ENCODE data around the gene TACR1.

Gene TACR1

DNA sequence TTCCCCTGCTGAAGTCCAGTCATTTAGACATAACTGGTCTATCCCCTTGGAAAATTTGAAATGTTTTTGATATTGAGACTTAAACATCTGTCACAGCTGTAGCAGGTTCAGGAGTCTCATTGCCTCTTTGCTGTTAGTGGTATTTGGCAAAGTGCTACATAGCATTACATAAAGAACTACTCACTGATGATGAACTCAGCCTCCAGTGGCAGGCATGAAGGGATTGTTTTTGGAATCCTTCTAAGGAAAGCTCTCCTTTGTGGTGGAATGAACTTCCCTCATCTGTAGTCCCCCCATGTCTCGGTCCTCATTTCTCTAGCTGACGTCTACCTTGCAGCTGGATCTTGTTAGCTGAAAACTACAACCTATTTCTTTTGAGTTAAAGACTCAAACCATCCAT is 111.6 kb downstream of the TACR1 start:
- H3K27me3 ChIP-seq (replicated peaks; ENCODE audit: insufficient read depth, low read length): no peaks in the 10 kb centered on the region
- no peak for DNase-seq
- no peaks in the 10 kb centered on the region for H3K36me3 ChIP-seq (replicated peaks; ENCODE audit: insufficient read depth, low read length)

DNA sequence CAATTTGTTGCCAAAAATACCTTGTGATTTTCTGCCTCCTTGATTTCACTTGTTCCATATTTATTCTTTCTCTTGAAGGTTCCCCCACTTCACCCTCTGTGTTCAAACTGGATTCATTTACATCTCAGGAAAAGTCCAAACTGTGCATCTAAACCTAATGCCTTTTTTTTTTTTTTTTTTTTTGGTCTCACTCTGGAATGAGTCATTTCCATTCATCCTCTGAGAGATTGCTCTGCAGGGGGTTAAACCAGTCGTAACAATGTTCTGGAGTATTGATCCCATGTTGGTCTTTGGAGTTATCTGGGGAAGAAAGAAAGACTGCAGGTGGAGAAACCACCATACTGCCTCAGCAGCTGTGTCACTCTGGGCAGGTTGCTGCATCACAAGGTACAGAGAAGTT is 119.7 kb downstream of the TACR1 start:
- H3K9ac ChIP-seq (ENCODE audit: low read length): no peak overlapping the region
- H3K79me2 ChIP-seq (ENCODE audit: low read length): no peaks in the 10 kb centered on the region
- no peaks in the 10 kb centered on the region for H3K27me3 ChIP-seq (replicated peaks; ENCODE audit: insufficient read depth, low read length)
- no peaks in the 10 kb centered on the region for H3F3A ChIP-seq (ENCODE audit: insufficient read depth, low read length)
- H4K20me1 ChIP-seq (ENCODE audit: insufficient read depth, low read length): no peaks in the 10 kb centered on the region
- H3K36me3 ChIP-seq (replicated peaks; ENCODE audit: insufficient read depth, low read length): no peaks in the 10 kb centered on the region
- no peak overlapping the region for H2AFZ ChIP-seq (ENCODE audit: low read length)
- H3K9me2 ChIP-seq (replicated peaks; ENCODE audit: insufficient read depth, low read length): no peaks in the 10 kb centered on the region
- TF ChIP-seq EZH2 (optimal IDR thresholded peaks at IDR 0.05; ENCODE audit: low read depth, low read length) (no peak), EZH2phosphoT487 (IDR thresholded peaks at IDR 0.05; ENCODE audit: low read length) (no peak)
- TF ChIP-seq, protein P1, sequence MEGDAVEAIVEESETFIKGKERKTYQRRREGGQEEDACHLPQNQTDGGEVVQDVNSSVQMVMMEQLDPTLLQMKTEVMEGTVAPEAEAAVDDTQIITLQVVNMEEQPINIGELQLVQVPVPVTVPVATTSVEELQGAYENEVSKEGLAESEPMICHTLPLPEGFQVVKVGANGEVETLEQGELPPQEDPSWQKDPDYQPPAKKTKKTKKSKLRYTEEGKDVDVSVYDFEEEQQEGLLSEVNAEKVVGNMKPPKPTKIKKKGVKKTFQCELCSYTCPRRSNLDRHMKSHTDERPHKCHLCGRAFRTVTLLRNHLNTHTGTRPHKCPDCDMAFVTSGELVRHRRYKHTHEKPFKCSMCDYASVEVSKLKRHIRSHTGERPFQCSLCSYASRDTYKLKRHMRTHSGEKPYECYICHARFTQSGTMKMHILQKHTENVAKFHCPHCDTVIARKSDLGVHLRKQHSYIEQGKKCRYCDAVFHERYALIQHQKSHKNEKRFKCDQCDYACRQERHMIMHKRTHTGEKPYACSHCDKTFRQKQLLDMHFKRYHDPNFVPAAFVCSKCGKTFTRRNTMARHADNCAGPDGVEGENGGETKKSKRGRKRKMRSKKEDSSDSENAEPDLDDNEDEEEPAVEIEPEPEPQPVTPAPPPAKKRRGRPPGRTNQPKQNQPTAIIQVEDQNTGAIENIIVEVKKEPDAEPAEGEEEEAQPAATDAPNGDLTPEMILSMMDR (IDR thresholded peaks at IDR 0.05; ENCODE audit: low read length): no peak
- DNase-seq: no peak
- no peak overlapping the region for H3K27ac ChIP-seq (ENCODE audit: low read length)
- no peak overlapping the region for H3K4me2 ChIP-seq (ENCODE audit: low read depth, low read length)
- no peaks in the 10 kb centered on the region for H3K9me3 ChIP-seq (replicated peaks; ENCODE audit: insufficient read depth, low read length)
- no peak overlapping the region for H3K4me3 ChIP-seq (ENCODE audit: low read length)
- no peaks in the 10 kb centered on the region for H3K4me1 ChIP-seq (ENCODE audit: low read length)

More for the DNA sequence above, 111.6 kb downstream of the TACR1 start:
- Histone ChIP-seq H3K79me2 (ENCODE audit: low read length) (no peaks in the 10 kb centered on the region), H3K9me2 (replicated peaks; ENCODE audit: insufficient read depth, low read length) (no peaks in the 10 kb centered on the region), H3K27ac (ENCODE audit: low read length) (no peak overlapping the region), H3K4me1 (ENCODE audit: low read length) (no peaks in the 10 kb centered on the region), H4K20me1 (ENCODE audit: insufficient read depth, low read length) (no peaks in the 10 kb centered on the region), H3K4me3 (ENCODE audit: low read length) (no peak overlapping the region), H2AFZ (ENCODE audit: low read length) (no peak overlapping the region), H3K9ac (ENCODE audit: low read length) (no peak overlapping the region), H3K4me2 (ENCODE audit: low read depth, low read length) (no peak overlapping the region), H3F3A (ENCODE audit: insufficient read depth, low read length) (no peaks in the 10 kb centered on the region), H3K9me3 (replicated peaks; ENCODE audit: insufficient read depth, low read length) (no peaks in the 10 kb centered on the region)
- TF ChIP-seq EZH2phosphoT487 (IDR thresholded peaks at IDR 0.05; ENCODE audit: low read length) (no peak), EZH2 (optimal IDR thresholded peaks at IDR 0.05; ENCODE audit: low read depth, low read length) (no peak)
- TF ChIP-seq, protein P1 (IDR thresholded peaks at IDR 0.05; ENCODE audit: low read length): no peak

DNA sequence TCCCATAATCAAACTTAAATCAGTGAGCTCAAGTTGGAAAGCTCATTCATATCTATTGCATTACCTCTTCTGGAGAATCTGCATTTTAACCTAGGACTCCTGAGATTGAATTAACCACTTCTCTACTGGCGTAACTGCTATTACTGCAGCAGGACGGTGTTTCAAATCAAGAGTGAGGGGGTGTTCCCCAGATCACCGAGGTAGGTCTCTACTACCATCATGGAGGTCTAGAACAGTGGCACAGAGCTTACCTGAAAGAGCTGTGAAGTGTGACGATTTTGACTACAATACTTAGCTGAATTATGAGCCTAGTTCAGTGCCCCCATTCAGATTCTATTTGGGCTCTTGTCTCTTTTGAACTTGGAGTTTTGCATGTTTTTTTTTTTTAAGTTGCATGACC is 121.4 kb downstream of the TACR1 start:
- H3K79me2 ChIP-seq (ENCODE audit: low read length): no peaks in the 10 kb centered on the region
- no peak for DNase-seq
- H3K27ac ChIP-seq (ENCODE audit: low read length): no peak overlapping the region
- H3K9ac ChIP-seq (ENCODE audit: low read length): no peak overlapping the region
- no peaks in the 10 kb centered on the region for H4K20me1 ChIP-seq (ENCODE audit: insufficient read depth, low read length)
- H3K4me2 ChIP-seq (ENCODE audit: low read depth, low read length): no peak overlapping the region
- H2AFZ ChIP-seq (ENCODE audit: low read length): no peak overlapping the region
- no peaks in the 10 kb centered on the region for H3K36me3 ChIP-seq (replicated peaks; ENCODE audit: insufficient read depth, low read length)
- no peak overlapping the region for H3K4me3 ChIP-seq (ENCODE audit: low read length)
- no peaks in the 10 kb centered on the region for H3K4me1 ChIP-seq (ENCODE audit: low read length)
- no peaks in the 10 kb centered on the region for H3K9me3 ChIP-seq (replicated peaks; ENCODE audit: insufficient read depth, low read length)
- no peaks in the 10 kb centered on the region for H3K9me2 ChIP-seq (replicated peaks; ENCODE audit: insufficient read depth, low read length)
- TF ChIP-seq, protein P1 (IDR thresholded peaks at IDR 0.05; ENCODE audit: low read length): no peak
- TF ChIP-seq EZH2 (optimal IDR thresholded peaks at IDR 0.05; ENCODE audit: low read depth, low read length) (no peak), EZH2phosphoT487 (IDR thresholded peaks at IDR 0.05; ENCODE audit: low read length) (no peak)
- no peaks in the 10 kb centered on the region for H3K27me3 ChIP-seq (replicated peaks; ENCODE audit: insufficient read depth, low read length)
- H3F3A ChIP-seq (ENCODE audit: insufficient read depth, low read length): no peaks in the 10 kb centered on the region
